ENCODE data around the gene KNTC1. TPM values are rescaled to one million over a fixed set of nuclear protein-coding genes. Genes with fewer than 3 reads are reported as not detected.

The KNTC1 gene
- total and polyA plus RNA-seq, 2 of the 8 experiments (the other 6 are each of a cell fraction or from before 2014, with no cell fraction given): 52.7 to 80.2 TPM

DNA sequence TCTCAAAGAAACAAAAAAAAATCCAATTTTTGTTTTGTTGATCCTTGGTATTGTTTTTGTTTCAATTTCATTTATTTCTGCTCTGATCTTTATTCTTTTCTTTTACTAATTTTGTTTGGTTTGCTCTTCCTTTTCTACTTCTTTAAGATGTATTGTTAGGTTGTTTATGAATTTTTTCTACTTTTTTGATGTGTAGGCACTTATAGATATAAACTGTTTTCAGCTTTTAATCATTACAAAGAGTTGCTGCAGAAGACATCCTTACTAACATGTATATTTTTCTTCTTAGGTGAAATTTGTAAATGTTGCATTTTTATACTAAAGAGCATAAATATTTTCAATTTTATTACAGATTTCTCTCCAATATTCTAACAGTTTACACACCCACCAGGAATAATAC is 69.8 kb downstream of the KNTC1 start:
- Histone ChIP-seq H2BK15ac (ENCODE audit: low read length) (no peak overlapping the region), H3K56ac (replicated peaks; ENCODE audit: insufficient read length, low read depth, low read length) (no peak overlapping the region), H3K27ac (ENCODE audit: low read depth, low read length) (no peak overlapping the region), H3K9ac (replicated peaks in 1 of 4; ENCODE audit: extremely low read depth in 1 of 4, low read depth in 3 of 4, low read length in 3 of 4) (no peak overlapping the region), H3K79me2 (ENCODE audit: control insufficient read depth in 1 of 2, insufficient read depth in 2 of 2, low read length in 2 of 2) (no peaks in the 10 kb centered on the region), H3K4me1 (replicated peaks in 1 of 4; ENCODE audit: control insufficient read depth in 3 of 4, insufficient read depth in 4 of 4, low read length in 3 of 4) (no peaks in the 10 kb centered on the region), H3K18ac (ENCODE audit: extremely low read depth, low read length) (no peak overlapping the region), H3K4me3 (ENCODE audit: extremely low read depth in 1 of 4, insufficient read depth in 2 of 4, low read depth in 3 of 4, low read length in 4 of 4) (no peak overlapping the region), H3K23me2 (ENCODE audit: low read depth, low read length) (no peaks in the 10 kb centered on the region), H3K4ac (replicated peaks; ENCODE audit: insufficient read length, low read depth, low read length) (no peak overlapping the region), H2AK5ac (ENCODE audit: low read depth, low read length) (no peak overlapping the region), H2BK5ac (ENCODE audit: low read depth, low read length) (no peak overlapping the region), H3K14ac (ENCODE audit: insufficient read length) (no peak overlapping the region), H3K79me1 (ENCODE audit: low read depth, low read length) (no peaks in the 10 kb centered on the region), H3K4me2 (ENCODE audit: insufficient read depth in 1 of 2, low read depth in 2 of 2, low read length in 2 of 2) (no peak overlapping the region), H4K20me1 (replicated peaks in 1 of 2; ENCODE audit: control insufficient read depth in 1 of 2, insufficient read depth in 2 of 2, low read length in 2 of 2) (no peaks in the 10 kb centered on the region), H2AFZ (ENCODE audit: low read length) (no peak overlapping the region), H3K9me3 (ENCODE audit: insufficient read depth in 2 of 2, low read depth in 1 of 2, low read length in 1 of 2) (no peaks in the 10 kb centered on the region), H3K36me3 (ENCODE audit: control insufficient read depth in 2 of 4, insufficient read depth in 4 of 4, low read length in 3 of 4) (peaks cover 5 to 58% (median 24%) of the 10 kb centered on the region in 4 experiments), H2BK120ac (replicated peaks; ENCODE audit: low read depth, low read length) (no peak overlapping the region), H4K5ac (ENCODE audit: insufficient read length, low read depth, low read length) (no peak overlapping the region), H4K8ac (ENCODE audit: extremely low read depth, insufficient read depth, low read length) (no peak overlapping the region), H2BK12ac (ENCODE audit: low read depth, low read length) (no peak overlapping the region), H2BK20ac (ENCODE audit: low read length) (no peak overlapping the region), H4K91ac (replicated peaks; ENCODE audit: insufficient read length, low read length) (no peak overlapping the region), H3K27me3 (replicated peaks in 1 of 4; ENCODE audit: control insufficient read depth in 3 of 4, extremely low read depth in 1 of 4, insufficient read depth in 3 of 4, low read length in 3 of 4) (no peaks in the 10 kb centered on the region), H3K23ac (ENCODE audit: insufficient read length) (no peak overlapping the region)
- FAIRE-seq (no peak), DNase-seq (ENCODE audit: low read depth in 1 of 2, low spot score in 2 of 2) (no peak)
- POLR2A ChIA-PET (ENCODE audit: partially characterized antibody): no interaction called here
- CTCF ChIA-PET (ENCODE audit: partially characterized antibody): no interaction called here
- TF ChIP-seq POLR2AphosphoS5 (IDR thresholded peaks at IDR 0.05; ENCODE audit: low read depth, low read length) (no peak), ZNF274 (IDR thresholded peaks at IDR 0.05; ENCODE audit: borderline replicate concordance, extremely low read depth, low read length) (no peak), SRF (IDR thresholded peaks at IDR 0.05; ENCODE audit: low read depth, low read length) (no peak), HDAC2 (IDR thresholded peaks at IDR 0.05; ENCODE audit: borderline replicate concordance in 1 of 2, low read depth in 2 of 2, low read length in 2 of 2) (no peak), KDM1A (IDR thresholded peaks at IDR 0.05; ENCODE audit: borderline replicate concordance, low read length) (no peak)
- TF ChIP-seq, protein P1, sequence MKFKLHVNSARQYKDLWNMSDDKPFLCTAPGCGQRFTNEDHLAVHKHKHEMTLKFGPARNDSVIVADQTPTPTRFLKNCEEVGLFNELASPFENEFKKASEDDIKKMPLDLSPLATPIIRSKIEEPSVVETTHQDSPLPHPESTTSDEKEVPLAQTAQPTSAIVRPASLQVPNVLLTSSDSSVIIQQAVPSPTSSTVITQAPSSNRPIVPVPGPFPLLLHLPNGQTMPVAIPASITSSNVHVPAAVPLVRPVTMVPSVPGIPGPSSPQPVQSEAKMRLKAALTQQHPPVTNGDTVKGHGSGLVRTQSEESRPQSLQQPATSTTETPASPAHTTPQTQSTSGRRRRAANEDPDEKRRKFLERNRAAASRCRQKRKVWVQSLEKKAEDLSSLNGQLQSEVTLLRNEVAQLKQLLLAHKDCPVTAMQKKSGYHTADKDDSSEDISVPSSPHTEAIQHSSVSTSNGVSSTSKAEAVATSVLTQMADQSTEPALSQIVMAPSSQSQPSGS (IDR thresholded peaks at IDR 0.05; ENCODE audit: low read length): no peak
